Measurements from ENCODE around the gene MTX1. TPM values are rescaled to one million over a fixed set of nuclear protein-coding genes. Genes with fewer than 3 reads are reported as not detected.

The MTX1 gene
- total and polyA plus RNA-seq, 9 donors, result 15.6 to 35.4 (median 27.7) TPM

GRCh38 chr1:155196893-155197638, 11.4 kb upstream of the MTX1 start:
- Histone ChIP-seq H3K27ac (peak overlapping the region; percentile 5 to 81), H3K36me3 (no peaks in the 10 kb centered on the region), H3K4me3 (no peak overlapping the region), H3K4me1 (ENCODE audit: insufficient read depth) (peaks cover 13% of the 10 kb centered on the region), H3K27me3 (no peaks in the 10 kb centered on the region), H3K9me3 (no peaks in the 10 kb centered on the region)
- DNase-seq, result peak; percentile 73 to 86 (median 83)
- WGBS, 3 donors, result 61 to 75% (median 69%) methylated on average over 20 of the region's 20 CpGs
- intact Hi-C loops (cut with DNase I), result no loop called here
- TF ChIP-seq CTCF (IDR thresholded peaks at IDR 0.05), result no peak

GRCh38 chr1:155197901-155198546, 10.5 kb upstream of the MTX1 start:
- Histone ChIP-seq H3K4me3 (no peak overlapping the region), H3K4me1 (ENCODE audit: insufficient read depth) (peaks cover 12% of the 10 kb centered on the region), H3K27ac (peak overlapping the region; percentile 5 to 81), H3K36me3 (no peaks in the 10 kb centered on the region), H3K9me3 (no peaks in the 10 kb centered on the region), H3K27me3 (no peaks in the 10 kb centered on the region)
- no peak for DNase-seq
- intact Hi-C loops (cut with DNase I), result no loop called here
- 86 to 91% (median 89%) methylated on average over 15 of the region's 15 CpGs for WGBS, 3 donors
- TF ChIP-seq EP300 (IDR thresholded peaks at IDR 0.05) (no peak), POLR2A (IDR thresholded peaks at IDR 0.05) (no peak), CTCF (IDR thresholded peaks at IDR 0.05) (no peak)

GRCh38 chr1:155198547-155198906, 10.0 kb upstream of the MTX1 start:
- DNase-seq, result peak in 1 of 5 donors; percentile 61
- no peaks in the 10 kb centered on the region for H3K9me3 ChIP-seq
- no peak overlapping the region for H3K27ac ChIP-seq
- intact Hi-C loops (cut with DNase I), result no loop called here
- WGBS, 3 donors, result 87 to 94% (median 91%) methylated on average over 3 of the region's 3 CpGs
- no peaks in the 10 kb centered on the region for H3K27me3 ChIP-seq
- peaks cover 12% of the 10 kb centered on the region for H3K4me1 ChIP-seq (ENCODE audit: insufficient read depth)
- no peaks in the 10 kb centered on the region for H3K36me3 ChIP-seq
- H3K4me3 ChIP-seq, result no peak overlapping the region
- TF ChIP-seq CTCF (IDR thresholded peaks at IDR 0.05), result no peak
- TF ChIP-seq EP300 (IDR thresholded peaks at IDR 0.05), result no peak
- TF ChIP-seq POLR2A (IDR thresholded peaks at IDR 0.05), result no peak

GRCh38 chr1:155199792-155200191, 8.7 kb upstream of the MTX1 start:
- 85 to 89% (median 88%) methylated on average over 4 of the region's 4 CpGs for WGBS, 3 donors
- intact Hi-C loops (cut with DNase I), result loop anchor here in 1 of 4 donors (10.0 kb wide), 1 partner anchor 125 kb away; the partner anchor contains the start of gene RUSC1
- no peak overlapping the region for H3K27ac ChIP-seq
- no peak for DNase-seq
- no peaks in the 10 kb centered on the region for H3K9me3 ChIP-seq
- TF ChIP-seq POLR2A (IDR thresholded peaks at IDR 0.05), result no peak
- TF ChIP-seq EP300 (IDR thresholded peaks at IDR 0.05), result no peak
- TF ChIP-seq CTCF (IDR thresholded peaks at IDR 0.05), result no peak
- H3K4me3 ChIP-seq, result no peak overlapping the region
- peaks cover 10% of the 10 kb centered on the region for H3K4me1 ChIP-seq (ENCODE audit: insufficient read depth)
- no peaks in the 10 kb centered on the region for H3K36me3 ChIP-seq
- no peaks in the 10 kb centered on the region for H3K27me3 ChIP-seq

All from ovary (tissue), 9 donors.